ENCODE measurements around the gene PGLYRP1.

Gene PGLYRP1

GRCh38 chr19:45969676-45970075 lies 53.2 kb downstream of the PGLYRP1 start:
- no peak for DNase-seq (ENCODE audit: low read depth in 2 of 2)
